MCF 10A (cell line): ENCODE results near the gene FBXL20. TPM values are rescaled to one million over a fixed set of nuclear protein-coding genes. Genes with fewer than 3 reads are reported as not detected.
A peak's percentile ranks its signal among the peaks of the same experiment; 100 is the strongest.

Experiments
- BruUV-seq: library from RNA; stranded (reverse); fragments of 400-500 nt; replicated peaks from 2 replicates; lab custom pipeline; 2021; lab: Mats Ljungman, UMichigan
- CTCF ChIA-PET: fragments of 300-600 bp; sonication (Branson Sonifier 250); formaldehyde crosslinking; extraction: SDS; loops from one replicate; lab custom pipeline; 2021; ENCODE audit warnings: antibody characterized with exemption, inconsistent platforms; lab: Yijun Ruan, JAX
- POLR2A ChIA-PET: fragments of 300-600, 350-650 bp; sonication (Branson Sonifier 250); formaldehyde crosslinking; extraction: SDS; loops from one replicate; lab custom pipeline; 2020; ENCODE audit warnings: antibody characterized with exemption, inconsistent platforms; lab: Yijun Ruan, JAX
- DNase-seq: peaks from one replicate; pipeline ENCODE4 v3.0.0-alpha.2; 2018; ENCODE audit not compliant: unreplicated experiment
- H3K27ac Mint-ChIP-seq: one replicate; pipeline ENCODE4 v1.8.0; 2022; ENCODE audit warnings: mild to moderate bottlenecking, low read depth, mixed read lengths; ENCODE audit not compliant: unreplicated experiment
- H3K27me3 Mint-ChIP-seq: one replicate; pipeline ENCODE4 v1.8.0; 2022; ENCODE audit warnings: mixed read lengths; ENCODE audit not compliant: insufficient read depth, unreplicated experiment
- H3K36me3 Mint-ChIP-seq: one replicate; pipeline ENCODE4 v1.8.0; 2022; ENCODE audit warnings: mild to moderate bottlenecking, moderate library complexity, mixed read lengths; ENCODE audit not compliant: insufficient read depth, unreplicated experiment
- H3K4me1 Mint-ChIP-seq: one replicate; pipeline ENCODE4 v1.8.0; 2022; ENCODE audit warnings: mixed read lengths; ENCODE audit not compliant: insufficient read depth, unreplicated experiment
- H3K4me3 Mint-ChIP-seq: one replicate; pipeline ENCODE4 v1.8.0; 2022; ENCODE audit warnings: mild to moderate bottlenecking, moderate library complexity, mixed read lengths; ENCODE audit not compliant: unreplicated experiment
- H3K9me3 Mint-ChIP-seq: one replicate; pipeline ENCODE4 v1.8.0; 2022; ENCODE audit warnings: mixed read lengths; ENCODE audit not compliant: unreplicated experiment
- CTCF ChIP-seq: fragments of 200-600 bp; IDR thresholded peaks from one replicate; pipeline ENCODE4 v1.8.0; 2022; ENCODE audit warnings: antibody characterized with exemption, mild to moderate bottlenecking; ENCODE audit not compliant: unreplicated experiment
- intact Hi-C: fragments of 100-400 bp; cut with micrococcal nuclease; formaldehyde crosslinking; loops from 2 replicates; pipeline ENCODE4 v1.14.1; 2022
- total RNA-seq: library from RNA; stranded (reverse); gene quantifications from 2 replicates; pipeline ENCODE4 v1.2.3, GENCODE V29; 2022

Gene FBXL20
- total RNA-seq, 1 experiment from 2014 or later = 13.4 TPM

- intact Hi-C loops = no loop called here
- no TSS peak for BruUV-seq
- DNase-seq = no peak
- Mint-ChIP-seq H3K27ac (no peak overlapping the region), H3K9me3 (no peaks in the 10 kb centered on the region), H3K27me3 (peaks cover 30% of the 10 kb centered on the region), H3K4me1 (peaks cover 24% of the 10 kb centered on the region), H3K36me3 (no peaks in the 10 kb centered on the region), H3K4me3 (peak overlapping the region; percentile 35)
- CTCF ChIA-PET = interaction anchor here (0.6 to 2.2 kb wide), 5 partner anchors 10 to 184 kb away, joined by 3 to 10 read pairs (median 4); no protein-coding TSS in a partner anchor
- POLR2A ChIA-PET = interaction anchor here (1.0 to 1.9 kb wide), 2 partner anchors 11 to 24 kb away, joined by 4 to 8 read pairs; partner anchors contain the start of gene RPL19
- TF ChIP-seq CTCF = no peak
Measured at GRCh38 chr17:39223907-39224777, 177.3 kb downstream of the FBXL20 start.

DNA sequence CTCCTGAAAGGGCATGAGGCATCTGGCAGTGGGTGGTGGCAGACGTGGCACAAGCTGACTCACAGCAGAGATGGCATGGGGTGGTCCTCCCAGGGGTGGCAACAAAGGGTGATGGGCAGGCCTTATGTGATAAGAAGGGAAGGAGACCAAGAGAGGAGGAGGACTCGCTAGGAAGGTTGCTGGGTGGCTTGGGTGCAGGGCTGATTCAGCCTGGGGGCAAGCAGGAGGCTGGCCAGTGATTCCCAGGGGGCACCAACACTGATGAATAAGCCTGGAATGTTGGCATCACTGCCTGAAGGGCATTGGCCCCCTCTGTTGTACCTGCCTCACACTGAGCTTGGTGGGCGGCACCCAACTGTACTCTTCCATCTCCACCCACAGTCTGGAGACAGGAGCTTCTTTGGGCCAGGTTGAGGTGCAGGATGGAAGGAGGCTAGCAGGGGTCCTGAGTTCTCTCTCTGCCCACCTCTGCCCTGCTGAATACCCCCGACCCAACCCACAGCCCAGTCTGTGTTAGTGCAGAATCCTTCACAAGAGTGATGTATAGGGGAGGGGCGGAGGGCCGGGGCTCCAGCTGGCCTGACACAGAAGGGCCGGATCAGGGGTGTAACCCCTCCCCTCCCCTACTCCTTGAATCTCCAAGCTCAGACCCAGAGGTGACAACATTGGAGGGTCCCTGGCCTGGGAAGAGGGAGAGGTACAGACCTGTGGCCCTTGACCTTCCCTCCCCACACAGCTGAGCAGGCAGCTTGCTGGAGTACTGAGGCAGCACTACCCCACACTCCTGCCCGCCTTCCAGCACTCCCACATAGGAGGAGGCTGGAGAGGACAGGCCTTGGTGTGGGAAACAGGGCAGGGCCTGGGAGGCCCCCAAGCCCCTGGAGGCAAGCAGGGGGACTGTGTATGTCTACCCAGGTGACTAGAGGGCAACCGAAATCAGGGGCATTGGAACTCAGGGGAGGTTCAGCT lies 178.3 kb downstream of the FBXL20 start:
- intact Hi-C loops = no loop called here
- Mint-ChIP-seq H3K27ac (peak overlapping the region; percentile 25), H3K36me3 (no peaks in the 10 kb centered on the region), H3K9me3 (no peaks in the 10 kb centered on the region), H3K4me1 (peaks cover 25% of the 10 kb centered on the region), H3K4me3 (peak overlapping the region; percentile 17), H3K27me3 (peaks cover 30% of the 10 kb centered on the region)
- ChIA-PET CTCF (interaction anchor here (0.6 to 2.5 kb wide), 6 partner anchors 9 to 183 kb away, joined by 3 to 10 read pairs (median 6); no protein-coding TSS in a partner anchor), POLR2A (interaction anchor here (1.0 to 1.9 kb wide), 2 partner anchors 10 to 23 kb away, joined by 4 to 8 read pairs; partner anchors contain the start of gene RPL19)
- no peak for TF ChIP-seq CTCF
- no TSS peak for BruUV-seq
- peak; percentile 69 for DNase-seq

DNA sequence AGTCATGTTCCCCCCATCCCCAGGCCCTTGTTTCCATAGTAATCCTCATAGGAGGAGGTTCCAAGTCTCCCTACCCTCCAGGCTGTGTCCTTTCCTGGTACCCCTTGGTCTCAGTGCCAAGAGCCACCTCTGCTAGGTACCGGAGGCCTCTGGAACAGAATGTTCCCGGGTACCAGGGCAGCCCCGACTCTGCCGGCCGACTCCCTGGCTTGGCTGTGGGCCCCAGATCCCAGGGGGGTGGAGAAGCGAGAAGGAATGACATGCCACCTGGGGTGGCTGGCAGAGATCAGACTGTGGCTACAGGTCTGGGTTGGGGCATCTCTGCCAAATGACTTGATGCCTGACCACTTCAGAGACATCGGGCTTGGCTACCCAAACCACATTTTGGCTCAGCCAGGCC lies 179.3 kb downstream of the FBXL20 start:
- CTCF ChIA-PET = interaction anchor here (1.4 to 2.5 kb wide), 3 partner anchors 10 to 23 kb away, joined by 3 to 10 read pairs (median 7); no protein-coding TSS in a partner anchor
- peak; percentile 76 for DNase-seq
- H3K27me3 Mint-ChIP-seq = peaks cover 30% of the 10 kb centered on the region

More for the DNA sequence above, 179.3 kb downstream of the FBXL20 start:
- peaks cover 2% of the 10 kb centered on the region for H3K36me3 Mint-ChIP-seq
- H3K4me1 Mint-ChIP-seq = peaks cover 25% of the 10 kb centered on the region
- intact Hi-C loops = no loop called here
- peak overlapping the region; percentile 25 for H3K27ac Mint-ChIP-seq
- TF ChIP-seq CTCF = no peak
- no TSS peak for BruUV-seq
- no peaks in the 10 kb centered on the region for H3K9me3 Mint-ChIP-seq
- no peak overlapping the region for H3K4me3 Mint-ChIP-seq
- POLR2A ChIA-PET = interaction anchor here (1.0 to 1.9 kb wide), 2 partner anchors 9 to 22 kb away, joined by 4 to 8 read pairs; partner anchors contain the start of gene RPL19
